Measurements from ENCODE around the gene MFSD1. TPM values are rescaled to one million over a fixed set of nuclear protein-coding genes. Genes with fewer than 3 reads are reported as not detected.

MFSD1 gene
- total and polyA plus RNA-seq, 2 of the 8 experiments (the other 6 are each of a cell fraction or from before 2014, with no cell fraction given) = 9.3 to 11.5 TPM

DNA sequence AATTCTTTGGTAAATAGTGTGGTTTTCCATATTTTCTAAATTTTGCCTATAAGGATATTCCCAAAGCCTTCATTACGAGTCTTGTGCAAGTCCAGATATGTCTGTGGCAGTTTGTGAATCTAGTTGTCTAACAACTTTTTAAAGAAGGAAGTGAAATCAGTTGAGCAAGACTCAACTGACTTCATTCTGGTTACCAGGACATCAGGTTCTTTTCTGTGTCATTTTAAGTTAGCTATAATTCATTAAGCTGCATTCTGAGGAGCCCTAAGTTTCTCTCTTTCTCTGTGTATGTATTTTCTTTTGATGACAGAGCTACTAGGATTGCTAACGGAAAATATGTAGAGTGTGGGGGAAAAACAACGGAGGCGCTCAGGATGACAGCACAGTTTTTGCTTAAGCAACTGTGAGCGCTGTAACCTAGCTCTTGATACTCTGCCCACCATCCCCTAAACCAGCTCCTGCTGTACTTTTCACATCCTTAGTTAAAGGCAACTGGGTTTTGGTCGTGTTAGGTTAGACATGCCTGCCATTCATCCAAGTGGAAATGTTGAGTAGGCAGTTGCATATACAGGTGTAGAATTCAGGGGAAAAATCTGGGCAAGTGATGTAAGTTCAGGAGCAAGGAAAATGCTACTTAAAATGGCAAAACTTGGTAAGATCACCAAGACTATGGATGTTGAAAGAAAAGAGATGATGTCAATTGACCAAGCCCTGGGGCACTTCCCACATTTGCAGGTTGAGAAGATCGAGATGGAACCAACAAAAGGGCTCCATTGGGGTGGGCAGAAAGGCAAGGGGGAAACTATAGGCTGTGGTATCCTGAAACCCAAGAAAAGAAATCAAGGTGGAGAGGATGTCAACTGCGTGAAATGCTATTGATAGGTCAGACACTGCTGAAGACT is 9.2 kb downstream of the MFSD1 start (continued):
- no peak for TF ChIP-seq SRF (IDR thresholded peaks at IDR 0.05; ENCODE audit: low read depth, low read length)
- TF ChIP-seq EP300 (IDR thresholded peaks at IDR 0.05; ENCODE audit: borderline replicate concordance in 1 of 2, low read depth in 2 of 2, low read length in 2 of 2) = no peak
- TF ChIP-seq, protein P1, sequence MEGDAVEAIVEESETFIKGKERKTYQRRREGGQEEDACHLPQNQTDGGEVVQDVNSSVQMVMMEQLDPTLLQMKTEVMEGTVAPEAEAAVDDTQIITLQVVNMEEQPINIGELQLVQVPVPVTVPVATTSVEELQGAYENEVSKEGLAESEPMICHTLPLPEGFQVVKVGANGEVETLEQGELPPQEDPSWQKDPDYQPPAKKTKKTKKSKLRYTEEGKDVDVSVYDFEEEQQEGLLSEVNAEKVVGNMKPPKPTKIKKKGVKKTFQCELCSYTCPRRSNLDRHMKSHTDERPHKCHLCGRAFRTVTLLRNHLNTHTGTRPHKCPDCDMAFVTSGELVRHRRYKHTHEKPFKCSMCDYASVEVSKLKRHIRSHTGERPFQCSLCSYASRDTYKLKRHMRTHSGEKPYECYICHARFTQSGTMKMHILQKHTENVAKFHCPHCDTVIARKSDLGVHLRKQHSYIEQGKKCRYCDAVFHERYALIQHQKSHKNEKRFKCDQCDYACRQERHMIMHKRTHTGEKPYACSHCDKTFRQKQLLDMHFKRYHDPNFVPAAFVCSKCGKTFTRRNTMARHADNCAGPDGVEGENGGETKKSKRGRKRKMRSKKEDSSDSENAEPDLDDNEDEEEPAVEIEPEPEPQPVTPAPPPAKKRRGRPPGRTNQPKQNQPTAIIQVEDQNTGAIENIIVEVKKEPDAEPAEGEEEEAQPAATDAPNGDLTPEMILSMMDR (IDR thresholded peaks at IDR 0.05; ENCODE audit: control extremely low read depth in 1 of 3, insufficient read depth in 1 of 3, low read depth in 1 of 3, low read length in 3 of 3) = no peak
- TF ChIP-seq, protein P2, sequence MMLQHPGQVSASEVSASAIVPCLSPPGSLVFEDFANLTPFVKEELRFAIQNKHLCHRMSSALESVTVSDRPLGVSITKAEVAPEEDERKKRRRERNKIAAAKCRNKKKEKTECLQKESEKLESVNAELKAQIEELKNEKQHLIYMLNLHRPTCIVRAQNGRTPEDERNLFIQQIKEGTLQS (IDR thresholded peaks at IDR 0.05; ENCODE audit: insufficient read depth, low read depth, low read length) = no peak
- TF ChIP-seq SUZ12 (IDR thresholded peaks at IDR 0.05; ENCODE audit: low read length) = no peak
- TF ChIP-seq JUN (IDR thresholded peaks at IDR 0.05; ENCODE audit: low read depth, low read length) = no peak

Data from H1 (cell line).